ENCODE data around the gene LDLR. TPM values are rescaled to one million over a fixed set of nuclear protein-coding genes. Genes with fewer than 3 reads are reported as not detected.

Gene LDLR
- total RNA-seq, 1 donor from 2014 or later, result 242 TPM

- no peak for TF ChIP-seq CTCF (IDR thresholded peaks at IDR 0.05)
Observed at GRCh38 chr19:11064831-11065303, 24.4 kb upstream of the LDLR start.

GRCh38 chr19:11066326-11066725, 22.9 kb upstream of the LDLR start:
- no peak for TF ChIP-seq CTCF (IDR thresholded peaks at IDR 0.05)
- ATAC-seq (no peak), DNase-seq (no peak)
- intact Hi-C loops (cut with DNase I), result no loop called here
- no peak overlapping the region for H3K27ac ChIP-seq
- H3K27me3 ChIP-seq, result no peaks in the 10 kb centered on the region
- H3K36me3 ChIP-seq, result peaks cover 10% of the 10 kb centered on the region
- no peaks in the 10 kb centered on the region for H3K4me1 ChIP-seq
- H3K4me3 ChIP-seq, result no peak overlapping the region
- H3K9me3 ChIP-seq, result no peaks in the 10 kb centered on the region

More at GRCh38 chr19:11064831-11065303, 24.4 kb upstream of the LDLR start:
- Histone ChIP-seq H3K27me3 (no peaks in the 10 kb centered on the region), H3K36me3 (peaks cover 19% of the 10 kb centered on the region), H3K27ac (no peak overlapping the region), H3K4me1 (no peaks in the 10 kb centered on the region), H3K9me3 (no peaks in the 10 kb centered on the region), H3K4me3 (no peak overlapping the region)
- DNase-seq (no peak), ATAC-seq (peak; percentile 6)
- intact Hi-C loops (cut with DNase I), result no loop called here

GRCh38 chr19:11067356-11068113, 21.7 kb upstream of the LDLR start:
- ATAC-seq, result no peak
- H3K4me3 ChIP-seq, result no peak overlapping the region
- TF ChIP-seq CTCF (IDR thresholded peaks at IDR 0.05), result no peak
- intact Hi-C loops (cut with DNase I), result no loop called here
- H3K4me1 ChIP-seq, result no peaks in the 10 kb centered on the region
- H3K27ac ChIP-seq, result no peak overlapping the region
- H3K27me3 ChIP-seq, result no peaks in the 10 kb centered on the region
- no peak for DNase-seq
- no peaks in the 10 kb centered on the region for H3K9me3 ChIP-seq
- peaks cover under 1% of the 10 kb centered on the region for H3K36me3 ChIP-seq

GRCh38 chr19:11069561-11069960, 19.7 kb upstream of the LDLR start:
- no peak overlapping the region for H3K4me3 ChIP-seq
- TF ChIP-seq CTCF (IDR thresholded peaks at IDR 0.05), result no peak
- intact Hi-C loops (cut with DNase I), result no loop called here
- no peaks in the 10 kb centered on the region for H3K27me3 ChIP-seq
- ATAC-seq, result peak; percentile 37
- no peaks in the 10 kb centered on the region for H3K4me1 ChIP-seq
- H3K36me3 ChIP-seq, result no peaks in the 10 kb centered on the region
- H3K27ac ChIP-seq, result no peak overlapping the region
- H3K9me3 ChIP-seq, result no peaks in the 10 kb centered on the region
- DNase-seq, result no peak

- ATAC-seq (no peak), DNase-seq (no peak)
- no peaks in the 10 kb centered on the region for H3K9me3 ChIP-seq
- H3K4me1 ChIP-seq, result no peaks in the 10 kb centered on the region
- intact Hi-C loops (cut with DNase I), result no loop called here
- H3K27ac ChIP-seq, result no peak overlapping the region
- no peaks in the 10 kb centered on the region for H3K36me3 ChIP-seq
- no peak for TF ChIP-seq CTCF (IDR thresholded peaks at IDR 0.05)
- H3K27me3 ChIP-seq, result no peaks in the 10 kb centered on the region
- H3K4me3 ChIP-seq, result no peak overlapping the region
Observed at GRCh38 chr19:11070123-11070522, 19.1 kb upstream of the LDLR start.
